GM12865 (cell line): ENCODE results near the gene ABHD6.
"Not testable (repeated sequence)": the region's sequence is repeated elsewhere in the genome, so short reads cannot be mapped to it uniquely, and the experiment has no call there.

Experiments
- DNase-seq: peaks from one replicate; pipeline ENCODE4 v3.0.0; 2010; ENCODE audit warnings: low read depth
- H3K4me3 ChIP-seq: 2 replicates; pipeline ENCODE4 v1.5.1; 2011; ENCODE audit warnings: mild to moderate bottlenecking, low read depth, low read length, control low read depth
- TF ChIP-seq, protein P1 (sequence below): IDR thresholded peaks from 2 replicates; pipeline ENCODE4 v1.5.1; 2011; ENCODE audit warnings: low read length, control low read depth, low read depth, inconsistent platforms; ENCODE audit not compliant: insufficient read depth; ENCODE audit errors: missing control alignments

The ABHD6 gene

DNA sequence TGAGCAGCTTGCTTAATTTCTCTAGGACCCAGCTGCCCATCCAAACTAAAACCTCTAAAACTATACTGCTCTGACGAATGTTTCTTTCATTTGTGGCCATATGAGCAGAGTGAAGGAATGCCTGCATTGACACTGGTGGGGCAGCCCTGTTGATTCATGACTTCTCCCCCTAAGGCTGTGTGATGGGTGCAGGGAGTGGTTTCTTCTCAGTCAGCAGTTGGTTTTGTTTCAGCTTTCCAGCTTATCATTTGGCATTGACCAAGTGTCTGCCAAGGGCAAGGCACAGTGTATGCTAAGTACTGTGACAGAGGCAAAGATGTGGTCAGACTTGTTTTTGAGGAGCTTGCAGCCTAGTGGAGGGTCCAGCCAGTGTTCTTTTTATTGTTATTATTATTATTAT lies 4.7 kb downstream of the ABHD6 start:
- no peak for DNase-seq
- H3K4me3 ChIP-seq, result no peak overlapping the region
- TF ChIP-seq, protein P1, sequence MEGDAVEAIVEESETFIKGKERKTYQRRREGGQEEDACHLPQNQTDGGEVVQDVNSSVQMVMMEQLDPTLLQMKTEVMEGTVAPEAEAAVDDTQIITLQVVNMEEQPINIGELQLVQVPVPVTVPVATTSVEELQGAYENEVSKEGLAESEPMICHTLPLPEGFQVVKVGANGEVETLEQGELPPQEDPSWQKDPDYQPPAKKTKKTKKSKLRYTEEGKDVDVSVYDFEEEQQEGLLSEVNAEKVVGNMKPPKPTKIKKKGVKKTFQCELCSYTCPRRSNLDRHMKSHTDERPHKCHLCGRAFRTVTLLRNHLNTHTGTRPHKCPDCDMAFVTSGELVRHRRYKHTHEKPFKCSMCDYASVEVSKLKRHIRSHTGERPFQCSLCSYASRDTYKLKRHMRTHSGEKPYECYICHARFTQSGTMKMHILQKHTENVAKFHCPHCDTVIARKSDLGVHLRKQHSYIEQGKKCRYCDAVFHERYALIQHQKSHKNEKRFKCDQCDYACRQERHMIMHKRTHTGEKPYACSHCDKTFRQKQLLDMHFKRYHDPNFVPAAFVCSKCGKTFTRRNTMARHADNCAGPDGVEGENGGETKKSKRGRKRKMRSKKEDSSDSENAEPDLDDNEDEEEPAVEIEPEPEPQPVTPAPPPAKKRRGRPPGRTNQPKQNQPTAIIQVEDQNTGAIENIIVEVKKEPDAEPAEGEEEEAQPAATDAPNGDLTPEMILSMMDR, result no peak

DNA sequence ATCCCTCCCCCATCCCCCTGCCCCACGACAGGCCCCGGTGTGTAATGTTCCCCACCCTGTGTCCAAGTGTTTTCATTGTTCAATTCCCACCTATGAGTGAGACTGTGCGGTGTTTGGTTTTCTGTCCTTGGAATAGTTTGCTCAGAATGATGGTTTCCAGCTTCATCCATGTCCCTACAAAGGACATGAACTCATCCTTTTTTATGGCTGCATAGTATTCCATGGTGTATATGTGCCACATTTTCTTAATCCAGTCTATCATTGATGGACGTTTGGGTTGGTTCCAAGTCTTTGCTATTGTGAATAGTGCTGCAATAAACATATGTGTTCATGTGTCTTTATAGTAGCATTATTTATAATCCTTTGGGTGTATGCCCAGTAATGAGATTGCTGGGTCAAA lies 5.3 kb downstream of the ABHD6 start:
- DNase-seq, H3K4me3 ChIP-seq: not testable (repeated sequence)

DNA sequence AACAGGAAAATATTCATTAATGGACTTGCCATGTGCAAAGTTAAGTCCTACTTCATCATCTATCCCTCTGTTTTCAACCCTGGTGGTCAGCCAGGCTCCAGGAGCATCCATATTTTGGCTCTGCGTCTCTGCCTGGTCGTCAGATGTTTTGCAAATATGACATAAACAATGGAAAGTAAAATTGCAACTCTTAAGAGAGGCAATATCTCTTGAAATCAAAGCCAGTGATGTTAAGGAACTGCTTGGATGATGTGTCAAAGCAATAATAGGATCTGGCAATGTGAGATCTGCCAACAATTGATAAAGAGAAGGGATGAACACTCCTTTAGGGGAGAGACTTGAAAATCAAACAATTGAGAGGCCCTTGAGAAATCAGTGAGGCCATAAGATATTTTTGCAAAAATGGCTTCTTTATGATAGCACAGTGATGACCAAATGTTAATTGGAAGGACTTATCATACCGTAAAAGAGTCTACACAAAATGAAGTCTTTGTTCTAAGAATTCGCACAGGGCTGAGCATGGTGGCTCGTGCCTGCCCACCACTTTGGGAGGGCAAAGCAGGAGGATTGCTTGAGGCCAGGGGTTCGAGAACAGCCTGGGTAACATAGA lies 6.5 kb downstream of the ABHD6 start:
- DNase-seq, result no peak
- TF ChIP-seq, protein P1, result no peak
- H3K4me3 ChIP-seq, result no peak overlapping the region

DNA sequence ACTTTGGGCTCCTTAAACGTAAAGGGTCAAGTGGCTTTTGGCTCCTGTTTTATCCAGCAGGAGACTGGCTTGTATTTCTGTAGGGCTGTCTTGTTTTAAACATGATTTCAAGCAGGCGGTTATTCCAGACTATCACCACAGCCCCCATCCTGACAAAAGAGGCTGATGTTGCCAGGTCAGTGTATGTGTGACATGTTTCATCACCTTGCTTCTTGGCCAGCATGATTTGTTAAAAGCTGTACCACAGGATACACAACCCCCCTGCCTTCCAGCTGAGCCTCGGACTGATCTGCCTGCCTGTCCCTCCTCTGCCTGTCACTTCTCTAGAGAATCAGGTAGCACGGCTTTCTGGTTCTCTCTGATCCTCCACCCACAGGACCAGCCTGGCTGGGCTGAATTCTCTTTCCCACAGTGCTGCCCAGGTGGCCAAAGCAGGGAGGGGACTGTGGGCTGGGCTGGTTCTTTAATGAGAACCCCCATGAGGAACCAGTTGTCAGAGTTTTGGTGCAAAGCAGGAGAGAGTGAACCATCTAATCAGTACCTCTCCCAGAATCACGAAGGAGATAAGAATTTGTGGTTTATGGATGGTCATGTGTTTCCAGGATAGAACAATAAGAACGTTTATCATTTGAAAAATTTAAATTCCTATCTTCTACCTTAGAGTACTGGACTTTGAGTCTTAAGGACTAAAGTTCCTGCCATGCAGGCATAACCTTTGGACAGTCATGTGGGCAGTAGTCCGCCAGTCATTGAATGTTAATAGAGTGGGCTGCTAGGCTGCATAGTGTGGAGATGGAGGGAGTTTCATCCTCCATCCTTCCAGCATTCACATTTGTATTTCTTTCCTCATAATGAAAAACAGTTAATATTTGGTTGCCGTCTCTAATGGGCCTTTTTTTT lies 8.8 kb downstream of the ABHD6 start:
- H3K4me3 ChIP-seq, result no peak overlapping the region
- DNase-seq, result no peak
- TF ChIP-seq, protein P1, result no peak

DNA sequence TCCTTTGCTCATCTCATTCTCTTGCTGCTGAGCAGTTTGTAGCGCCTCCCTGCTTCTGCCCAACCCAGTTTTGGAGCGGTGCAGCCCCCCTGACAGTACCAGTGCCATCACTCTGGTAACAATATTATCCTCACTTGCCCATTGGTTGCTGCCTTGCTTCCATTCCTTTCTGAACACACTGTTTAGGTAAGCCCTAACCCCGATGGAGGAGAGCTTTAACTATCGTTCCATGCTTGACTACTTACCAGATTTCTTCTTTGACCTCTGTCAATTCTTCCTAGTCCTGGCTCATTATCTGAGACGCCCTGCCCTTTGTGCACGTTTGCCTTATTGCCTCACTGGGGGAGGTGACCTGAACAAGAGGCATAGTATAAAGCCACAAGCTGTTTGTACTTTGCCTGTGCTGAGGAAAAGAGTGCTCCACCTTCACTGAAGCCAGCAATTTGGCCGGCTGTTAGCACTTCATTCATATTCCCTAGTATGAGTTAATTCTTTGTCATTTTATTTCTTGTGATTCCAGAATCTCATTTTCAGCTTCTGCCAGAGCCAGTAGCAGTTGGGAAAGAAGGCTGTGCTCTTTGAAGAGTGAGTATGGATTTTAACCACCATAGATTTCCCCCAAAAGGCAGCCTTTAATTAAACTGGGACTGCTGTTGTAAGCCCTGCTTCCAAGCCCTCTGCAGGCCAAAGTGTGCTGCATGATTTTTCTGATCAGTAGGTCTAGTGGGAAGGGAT lies 11.9 kb downstream of the ABHD6 start:
- H3K4me3 ChIP-seq, result no peak overlapping the region
- no peak for DNase-seq
- TF ChIP-seq, protein P1, result no peak

DNA sequence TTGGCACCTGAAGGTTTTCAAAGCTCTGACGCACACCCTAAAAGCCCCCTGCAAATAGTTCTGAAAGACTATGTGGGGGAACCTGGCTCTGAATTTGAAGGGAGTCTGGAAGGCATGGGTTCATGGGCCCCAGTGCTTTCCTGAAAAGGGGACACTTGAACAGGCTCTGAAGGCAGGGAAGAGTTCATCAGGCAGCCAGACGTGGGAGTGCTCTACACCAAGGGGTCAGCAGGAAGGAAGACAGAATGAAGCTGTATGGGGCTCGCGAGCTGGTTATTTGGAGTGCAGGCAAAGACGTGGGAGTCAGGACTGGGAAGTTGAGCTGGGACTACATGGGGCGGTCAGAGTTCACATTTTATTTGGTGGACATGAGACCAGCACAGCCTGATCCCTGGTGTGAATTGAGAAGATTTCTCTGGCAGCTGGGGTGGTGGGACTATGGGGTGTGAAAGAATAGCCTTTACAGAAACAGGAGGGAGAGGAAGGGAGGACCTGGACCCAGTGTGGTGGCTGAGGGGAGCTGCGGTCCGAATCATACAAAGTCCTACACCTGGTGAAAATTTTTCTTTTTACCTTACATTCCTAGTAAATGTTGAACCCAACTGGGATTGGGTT lies 12.6 kb downstream of the ABHD6 start:
- no peak overlapping the region for H3K4me3 ChIP-seq
- TF ChIP-seq, protein P1, result no peak
- DNase-seq, result no peak

DNA sequence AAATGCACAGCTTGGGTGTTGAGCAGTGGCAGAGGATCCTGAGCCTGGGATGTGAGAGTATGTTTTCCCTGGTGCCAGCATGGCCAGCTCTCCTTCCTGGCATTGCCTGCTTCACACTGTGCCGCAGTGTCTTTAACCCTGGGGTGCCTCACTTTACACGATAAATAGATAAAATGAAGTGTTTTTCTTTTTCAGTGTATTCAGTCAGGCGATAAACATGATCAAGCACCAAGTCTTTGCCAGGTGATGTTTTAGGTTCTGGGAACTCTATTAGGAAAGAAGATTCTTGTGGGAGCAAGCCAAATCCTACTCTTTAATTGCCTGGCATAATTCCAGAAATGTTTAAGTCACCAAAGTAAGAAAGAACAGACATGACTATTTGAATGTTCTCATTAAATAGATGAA lies 14.0 kb downstream of the ABHD6 start:
- TF ChIP-seq, protein P1, result no peak
- DNase-seq, result no peak
- no peak overlapping the region for H3K4me3 ChIP-seq
